Psoas muscle (tissue), 8 donors: ENCODE results near the gene FAM222A. TPM values are rescaled to one million over a fixed set of nuclear protein-coding genes. Genes with fewer than 3 reads are reported as not detected.

Experiments used
- ATAC-seq, 4 donors: fragments of 200-7000 bp; cut with Tn5 transposase; one replicate each; pipeline ENCODE4 v1.9.1; 2020; ENCODE audit warnings: moderate library complexity in 3 of 4, mild to moderate bottlenecking in 2 of 4
- DNase-seq, 2 donors: peaks; one replicate each; pipeline ENCODE4 v3.0.0-alpha.2; 2020
- H3K27ac ChIP-seq: fragments of 200-600 bp; one replicate; pipeline ENCODE4 v1.8.0; 2022
- H3K27me3 ChIP-seq, 3 donors: fragments of 200-600 bp in 1 of 3; one replicate each; pipeline versions ENCODE4 v1.6.1 to v1.8.0; 2013 to 2022; ENCODE audit warnings: low read length in 2 of 3, mild to moderate bottlenecking in 2 of 3, moderate library complexity in 1 of 3; ENCODE audit not compliant: insufficient read depth in 3 of 3
- H3K36me3 ChIP-seq, 2 donors: fragments of 200-600 bp in 1 of 2; one replicate each; pipeline versions ENCODE4 v1.6.1 to v1.8.0; 2013 to 2022; ENCODE audit warnings: low read depth in 1 of 2, mild to moderate bottlenecking in 1 of 2, moderate library complexity in 1 of 2; ENCODE audit not compliant: insufficient read depth in 1 of 2
- H3K4me1 ChIP-seq: fragments of 200-600 bp; one replicate; pipeline ENCODE4 v1.8.0; 2022
- H3K4me3 ChIP-seq: fragments of 200-600 bp; one replicate; pipeline ENCODE4 v1.8.0; 2022; ENCODE audit warnings: mild to moderate bottlenecking
- H3K9me3 ChIP-seq: fragments of 200-600 bp; one replicate; pipeline ENCODE4 v1.8.0; 2022
- WGBS, 3 donors: extraction: QIAGEN DNeasy Blood & Tissue Kit; methylation state at CpG; one replicate each; pipeline versions ENCODE4 v1.1.6 to v1.1.7; 2013; 5-methylcytosine and 5-hydroxymethylcytosine counted together
- intact Hi-C, 2 donors: fragments of 100-400 bp; cut with DNase I; formaldehyde crosslinking; loops; one replicate each; pipeline versions ENCODE4 v1.11.0 to v1.14.2; 2022
- polyA plus RNA-seq, 3 donors: library from polyadenylated mRNA; stranded (reverse); fragments of 200-250 nt; gene quantifications; one replicate each; pipeline ENCODE4 v1.2.3, GENCODE V29; 2013
- total RNA-seq, 4 donors: library from RNA; stranded (reverse); fragmentation: NEBNext Ultra II Directional in 2 of 4; extraction: Animal tissue kit (Norgen Biotek cat#: 25700) in 2 of 4; gene quantifications; one replicate each; pipeline versions ENCODE4 v1.2.1 to v1.2.4, GENCODE V29; 2021 to 2023
- TF ChIP-seq, protein P1 (sequence below): fragments of 200-600 bp; IDR thresholded peaks from one replicate; pipeline ENCODE4 v1.8.0; 2022; ENCODE audit warnings: antibody characterized with exemption
- donor health status: healthy with polysubstance abuse.
- donor health status: DM: no; HTN: no; CAD: no; lungs with moderate emphysema.
- donor health status: Bipolar disorder and iron deficiency.
- donor health status: healthy.
- donor health status: DM: yes; HTN: yes; CAD: no.
- donor health status: DM: no; HTN: no; CAD: no.
- donor health status: DM: no; HTN: no; CAD: no.
- donor health status: DM: yes; HTN: yes; CAD: no.

Gene FAM222A
- total and polyA plus RNA-seq, 7 donors: 0.59 to 15.8 (median 5.1) TPM

DNA sequence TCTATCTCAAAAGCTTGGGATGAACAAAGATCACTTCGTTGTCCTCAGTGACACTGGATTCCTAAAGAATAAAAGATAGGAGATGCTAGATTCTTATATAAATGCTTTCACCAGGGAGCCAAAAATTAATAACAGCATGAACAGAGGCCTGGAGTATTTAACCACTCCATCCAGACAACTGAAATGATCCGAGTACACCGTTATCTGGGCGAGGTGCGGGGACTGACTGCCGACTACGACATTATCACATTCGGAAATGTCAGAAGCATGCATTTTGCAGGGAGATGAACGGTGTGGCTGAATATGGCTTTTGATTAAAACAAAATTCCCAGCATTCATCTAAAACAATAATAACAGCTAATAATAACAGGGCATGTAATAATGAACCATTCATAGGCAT is 63.0 kb downstream of the FAM222A start:
- Histone ChIP-seq H3K4me3 (no peak overlapping the region), H3K27me3 (no peaks in the 10 kb centered on the region), H3K27ac (no peak overlapping the region), H3K4me1 (peaks cover 10% of the 10 kb centered on the region), H3K9me3 (no peaks in the 10 kb centered on the region), H3K36me3 (no peaks in the 10 kb centered on the region)
- TF ChIP-seq, protein P1, sequence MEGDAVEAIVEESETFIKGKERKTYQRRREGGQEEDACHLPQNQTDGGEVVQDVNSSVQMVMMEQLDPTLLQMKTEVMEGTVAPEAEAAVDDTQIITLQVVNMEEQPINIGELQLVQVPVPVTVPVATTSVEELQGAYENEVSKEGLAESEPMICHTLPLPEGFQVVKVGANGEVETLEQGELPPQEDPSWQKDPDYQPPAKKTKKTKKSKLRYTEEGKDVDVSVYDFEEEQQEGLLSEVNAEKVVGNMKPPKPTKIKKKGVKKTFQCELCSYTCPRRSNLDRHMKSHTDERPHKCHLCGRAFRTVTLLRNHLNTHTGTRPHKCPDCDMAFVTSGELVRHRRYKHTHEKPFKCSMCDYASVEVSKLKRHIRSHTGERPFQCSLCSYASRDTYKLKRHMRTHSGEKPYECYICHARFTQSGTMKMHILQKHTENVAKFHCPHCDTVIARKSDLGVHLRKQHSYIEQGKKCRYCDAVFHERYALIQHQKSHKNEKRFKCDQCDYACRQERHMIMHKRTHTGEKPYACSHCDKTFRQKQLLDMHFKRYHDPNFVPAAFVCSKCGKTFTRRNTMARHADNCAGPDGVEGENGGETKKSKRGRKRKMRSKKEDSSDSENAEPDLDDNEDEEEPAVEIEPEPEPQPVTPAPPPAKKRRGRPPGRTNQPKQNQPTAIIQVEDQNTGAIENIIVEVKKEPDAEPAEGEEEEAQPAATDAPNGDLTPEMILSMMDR: no peak
- intact Hi-C loops: loop anchor here in 1 of 2 donors (5.0 kb wide), 1 partner anchor 349 kb away; no protein-coding TSS in a partner anchor
- DNase-seq: peak in 1 of 2 donors; percentile 5
- 80 to 86% (median 84%) methylated on average over 9 of the region's 9 CpGs for WGBS, 3 donors
- no peak for ATAC-seq

DNA sequence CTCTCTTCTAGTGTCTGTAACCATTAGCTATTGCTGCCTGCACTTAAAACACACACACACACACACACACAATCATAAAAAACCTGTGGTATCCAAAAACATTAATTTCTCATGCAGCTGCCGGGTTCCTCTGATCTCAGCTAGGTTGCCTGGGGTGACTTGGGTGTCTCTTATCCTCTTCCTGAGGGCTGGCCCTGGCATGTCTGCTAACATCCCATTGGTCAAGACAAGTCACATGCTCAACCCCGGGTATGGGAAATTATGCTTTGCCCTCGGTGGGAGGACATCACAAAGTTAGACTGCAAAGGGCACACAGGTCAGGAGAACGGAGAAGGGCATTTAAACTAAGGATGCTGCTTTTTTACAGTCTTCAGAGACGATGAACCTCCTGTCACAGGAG is 63.9 kb downstream of the FAM222A start:
- H3K36me3 ChIP-seq: no peaks in the 10 kb centered on the region
- ATAC-seq: no peak
- intact Hi-C loops: loop anchor here in 1 of 2 donors (5.0 kb wide), 1 partner anchor 350 kb away; no protein-coding TSS in a partner anchor
- no peak overlapping the region for H3K4me3 ChIP-seq
- H3K27ac ChIP-seq: no peak overlapping the region
- H3K4me1 ChIP-seq: peaks cover 10% of the 10 kb centered on the region
- TF ChIP-seq, protein P1: no peak
- H3K9me3 ChIP-seq: no peaks in the 10 kb centered on the region
- DNase-seq: peak; percentile 3 to 7
- WGBS, 3 donors: 32 to 35% (median 33%) methylated on average over 5 of the region's 5 CpGs
- H3K27me3 ChIP-seq: no peaks in the 10 kb centered on the region

DNA sequence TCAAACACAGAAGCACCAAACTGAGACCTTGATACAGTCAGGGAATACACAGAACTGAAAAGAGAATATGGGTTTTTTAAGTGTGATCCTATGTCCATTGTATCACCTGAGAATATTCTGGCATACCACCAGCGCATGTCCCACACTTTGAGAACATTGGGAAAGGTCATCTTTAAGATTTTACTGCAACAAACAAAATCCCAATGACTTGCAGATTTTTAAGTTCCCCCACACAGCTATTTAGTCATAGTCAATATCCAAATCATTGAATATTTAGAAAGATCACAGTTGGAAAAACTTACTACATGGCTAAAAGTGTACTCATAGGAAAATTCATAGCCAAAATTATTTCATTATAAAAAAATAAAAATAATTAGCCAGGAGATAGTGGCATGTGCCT is 65.1 kb downstream of the FAM222A start:
- Histone ChIP-seq H3K4me1 (no peaks in the 10 kb centered on the region), H3K27ac (no peak overlapping the region), H3K27me3 (no peaks in the 10 kb centered on the region), H3K9me3 (no peaks in the 10 kb centered on the region), H3K36me3 (no peaks in the 10 kb centered on the region), H3K4me3 (no peak overlapping the region)
- intact Hi-C loops: loop anchor here in 1 of 2 donors (5.0 kb wide), 1 partner anchor 351 kb away; no protein-coding TSS in a partner anchor
- DNase-seq: no peak
- TF ChIP-seq, protein P1: no peak
- ATAC-seq: no peak
- WGBS, 3 donors: 47 to 100% (median 97%) methylated on average over 1 of the region's 1 CpG

DNA sequence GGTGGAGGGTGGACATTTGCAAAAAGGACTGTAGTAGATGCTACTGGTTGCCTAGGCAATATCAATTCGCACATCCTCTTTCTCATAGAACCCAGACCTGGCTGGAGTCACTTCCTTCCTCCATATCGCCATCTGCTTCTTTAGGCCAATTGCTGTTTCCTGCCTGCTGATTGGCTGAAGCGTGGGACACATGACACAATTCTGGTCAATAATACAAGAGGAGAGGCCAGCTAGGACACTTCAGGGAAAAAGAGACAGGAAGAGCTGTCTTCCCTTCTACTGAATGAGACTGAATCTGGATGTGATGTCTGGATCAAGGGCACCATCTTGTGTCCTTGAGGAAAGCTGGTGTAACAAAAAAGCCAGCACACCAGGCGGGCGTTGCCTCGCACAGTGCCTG is 65.8 kb downstream of the FAM222A start:
- H3K36me3 ChIP-seq: no peaks in the 10 kb centered on the region
- peak in 1 of 4 donors; percentile 55 for ATAC-seq
- TF ChIP-seq, protein P1: no peak

More for the DNA sequence above, 65.8 kb downstream of the FAM222A start:
- WGBS, 3 donors: 86 to 87% (median 86%) methylated on average over 6 of the region's 6 CpGs
- Histone ChIP-seq H3K27ac (no peak overlapping the region), H3K4me3 (no peak overlapping the region), H3K9me3 (no peaks in the 10 kb centered on the region), H3K27me3 (no peaks in the 10 kb centered on the region), H3K4me1 (no peaks in the 10 kb centered on the region)
- peak; percentile 1 for DNase-seq
- intact Hi-C loops: loop anchor here in 1 of 2 donors (5.0 kb wide), 1 partner anchor 352 kb away; no protein-coding TSS in a partner anchor
